CD14-positive monocyte (primary cell): ENCODE measurements around the gene RTN4IP1. TPM values are rescaled to one million over a fixed set of nuclear protein-coding genes. Genes with fewer than 3 reads are reported as not detected.
A peak's percentile ranks its signal among the peaks of the same experiment; 100 is the strongest.

ENCODE experiments used
- DNase-seq, 3 donors: peaks; one replicate each; pipeline ENCODE4 v3.0.0-alpha.2; 2011 to 2022
- H2AFZ ChIP-seq: 2 replicates; pipeline ENCODE4 v1.6.0; 2012; ENCODE audit warnings: mild to moderate bottlenecking, low read depth, low read length, inconsistent platforms; ENCODE audit not compliant: insufficient read depth, poor library complexity, severe bottlenecking
- H3K27ac ChIP-seq, 2 donors: 1 replicate in 1 of 2; 2 replicates in 1 of 2; pipeline ENCODE4 v1.5.1; 2012 to 2013; ENCODE audit warnings: low read length in 2 of 2, control low read depth in 1 of 2, inconsistent platforms in 1 of 2, low read depth in 1 of 2, mild to moderate bottlenecking in 1 of 2
- H3K27me3 ChIP-seq, 2 donors: one replicate each; pipeline versions ENCODE4 v1.6.0 to v1.6.1; 2011 to 2013; ENCODE audit warnings: low read length in 2 of 2; ENCODE audit not compliant: control insufficient read depth in 2 of 2, insufficient read depth in 2 of 2
- H3K36me3 ChIP-seq, 2 donors: replicated peaks in 1 of 2; 1 replicate in 1 of 2; 2 replicates in 1 of 2; pipeline versions ENCODE4 v1.5.1 to v1.6.1; 2012 to 2013; ENCODE audit warnings: low read length in 2 of 2, control low read depth in 1 of 2, inconsistent platforms in 1 of 2, mild to moderate bottlenecking in 1 of 2; ENCODE audit not compliant: insufficient read depth in 2 of 2, control insufficient read depth in 1 of 2
- H3K4me1 ChIP-seq, 2 donors: 1 replicate in 1 of 2; 2 replicates in 1 of 2; pipeline versions ENCODE4 v1.5.1 to v1.6.1; 2012 to 2013; ENCODE audit warnings: low read length in 2 of 2, control low read depth in 1 of 2, inconsistent platforms in 1 of 2, mild to moderate bottlenecking in 1 of 2, moderate library complexity in 1 of 2; ENCODE audit not compliant: insufficient read depth in 2 of 2, control insufficient read depth in 1 of 2
- H3K4me2 ChIP-seq: replicated peaks from 2 replicates; pipeline ENCODE3; 2012; ENCODE audit warnings: low read length, moderate library complexity, mild to moderate bottlenecking; ENCODE audit not compliant: poor library complexity, severe bottlenecking; ENCODE audit errors: extremely low read depth
- H3K4me3 ChIP-seq, 3 experiments: fragments of 200-600 bp in 1 of 3; sonication (generic) in 1 of 3; replicated peaks in 1 of 3; 1 replicate in 2 of 3; 2 replicates in 1 of 3; pipeline ENCODE4 v1.5.1; 2011 to 2013; ENCODE audit warnings: low read length in 3 of 3, mild to moderate bottlenecking in 3 of 3, control low read depth in 2 of 3, low read depth in 2 of 3, inconsistent platforms in 1 of 3, moderate library complexity in 1 of 3
- H3K79me2 ChIP-seq: 2 replicates; pipeline ENCODE4 v1.6.0; 2012; ENCODE audit warnings: mild to moderate bottlenecking, control low read depth, inconsistent platforms, low read length, moderate library complexity; ENCODE audit not compliant: insufficient read depth
- H3K9ac ChIP-seq: 2 replicates; pipeline ENCODE4 v1.6.0; 2017; ENCODE audit warnings: low read length, mild to moderate bottlenecking; ENCODE audit not compliant: insufficient read depth, poor library complexity, severe bottlenecking
- H3K9me3 ChIP-seq, 2 donors: replicated peaks in 1 of 2; 1 replicate in 1 of 2; 2 replicates in 1 of 2; pipeline versions ENCODE4 v1.5.1 to v1.6.1; 2012 to 2013; ENCODE audit warnings: low read length in 2 of 2, control low read depth in 1 of 2; ENCODE audit not compliant: control insufficient read depth in 1 of 2, insufficient read depth in 1 of 2
- H4K20me1 ChIP-seq: 2 replicates; pipeline ENCODE4 v1.6.0; 2012; ENCODE audit warnings: mild to moderate bottlenecking, low read length, control low read depth, moderate library complexity; ENCODE audit not compliant: insufficient read depth
- H3K27ac Mint-ChIP-seq, 7 donors: one replicate each; pipeline ENCODE4 v1.8.0; 2020; ENCODE audit warnings: mild to moderate bottlenecking in 7 of 7, mixed read lengths in 7 of 7, moderate library complexity in 6 of 7, inconsistent platforms in 2 of 7
- H3K27me3 Mint-ChIP-seq, 3 donors: one replicate each; pipeline ENCODE4 v1.8.0; 2021 to 2022; ENCODE audit warnings: low read depth in 3 of 3, mild to moderate bottlenecking in 3 of 3, mixed read lengths in 3 of 3, moderate library complexity in 3 of 3, inconsistent platforms in 1 of 3
- H3K36me3 Mint-ChIP-seq, 2 donors: one replicate each; pipeline ENCODE4 v1.8.0; 2020; ENCODE audit warnings: mixed read lengths in 2 of 2, inconsistent platforms in 1 of 2, mild to moderate bottlenecking in 1 of 2
- H3K4me1 Mint-ChIP-seq: one replicate; pipeline ENCODE4 v1.8.0; 2020; ENCODE audit warnings: mild to moderate bottlenecking, mixed read lengths
- H3K4me3 Mint-ChIP-seq, 2 donors: one replicate each; pipeline ENCODE4 v1.8.0; 2020; ENCODE audit warnings: mild to moderate bottlenecking in 2 of 2, mixed read lengths in 2 of 2, moderate library complexity in 1 of 2
- H3K9me3 Mint-ChIP-seq, 7 donors: one replicate each; pipeline ENCODE4 v1.8.0; 2020 to 2022; ENCODE audit warnings: mixed read lengths in 7 of 7, mild to moderate bottlenecking in 6 of 7, moderate library complexity in 6 of 7, inconsistent platforms in 2 of 7
- CTCF ChIP-seq: fragments of 200-600 bp; IDR thresholded peaks from one replicate; pipeline ENCODE4 v1.8.0; 2022; ENCODE audit warnings: antibody characterized with exemption, mild to moderate bottlenecking
- WGBS: methylation state at CpG from one replicate; pipeline ENCODE4 v1.1.5; 2013; ENCODE audit warnings: missing lambda C conversion rate; ENCODE audit not compliant: insufficient coverage; 5-methylcytosine and 5-hydroxymethylcytosine counted together
- intact Hi-C, 2 donors: fragments of 100-400 bp; cut with micrococcal nuclease; formaldehyde crosslinking; loops; one replicate each; pipeline versions ENCODE4 v1.15.0 to v1.15.1; 2023
- polyA plus RNA-seq, 3 donors: library from polyadenylated mRNA; depleted of rRNA in 1 of 3; unstranded in 2 of 3; stranded (reverse) in 1 of 3; fragments of 300-500 nt in 2 of 3; fragments of >200 nt in 1 of 3; fragmentation: Illumina TruSeq in 2 of 3; gene quantifications; 1 replicate in 2 of 3; 2 replicates in 1 of 3; pipeline ENCODE4 v1.2.3, GENCODE V29; 2012 to 2021

The RTN4IP1 gene
- polyA plus RNA-seq, 3 donors = 3.5 to 6.7 (median 4.5) TPM

- Histone ChIP-seq H3K4me2 (peak overlapping the region; percentile 39), H3K27me3 (no peaks in the 10 kb centered on the region), H3K79me2 (peaks cover 82% of the 10 kb centered on the region), H4K20me1 (no peaks in the 10 kb centered on the region), H3K27ac (peak overlapping the region; percentile 47 to 94), H3K9me3 (no peaks in the 10 kb centered on the region), H3K9ac (peak overlapping the region; percentile 64), H3K4me1 (peaks cover 55 to 64% of the 10 kb centered on the region in 2 donors), H3K36me3 (peaks cover 38 to 52% of the 10 kb centered on the region in 2 donors), H2AFZ (no peak overlapping the region), H3K4me3 (peak overlapping the region in 1 of 3 experiments; percentile 7)
- Mint-ChIP-seq H3K36me3 (peaks cover 48 to 68% of the 10 kb centered on the region in 2 donors), H3K9me3 (peaks cover 0 to 3% (median 0%) of the 10 kb centered on the region in 7 donors), H3K27me3 (no peaks in the 10 kb centered on the region), H3K4me1 (peaks cover 66% of the 10 kb centered on the region), H3K27ac (peak overlapping the region; percentile 89 to 97 (median 93)), H3K4me3 (no peak overlapping the region)
- intact Hi-C loops = loop anchor here (5.0 kb wide), 1 partner anchor 36 kb away; no protein-coding TSS in a partner anchor
- peak in 2 of 3 donors; percentile 40 to 42 for DNase-seq
- WGBS = no CpG with 5 or more reads among the region's 6 CpGs
- TF ChIP-seq CTCF = no peak
Measured at GRCh38 chr6:106547601-106548453, 81.5 kb downstream of the RTN4IP1 start.

GRCh38 chr6:106546691-106547414 is 82.4 kb downstream of the RTN4IP1 start:
- WGBS = no CpG with 5 or more reads among the region's 5 CpGs
- Mint-ChIP-seq H3K27me3 (no peaks in the 10 kb centered on the region), H3K4me1 (peaks cover 66% of the 10 kb centered on the region), H3K27ac (peak overlapping the region; percentile 89 to 97 (median 93)), H3K4me3 (peak overlapping the region; percentile 4 to 33), H3K9me3 (peaks cover 0 to 3% (median 0%) of the 10 kb centered on the region in 7 donors), H3K36me3 (peaks cover 47 to 63% of the 10 kb centered on the region in 2 donors)
- no peak for TF ChIP-seq CTCF
- Histone ChIP-seq H3K4me2 (peak overlapping the region; percentile 39), H2AFZ (no peak overlapping the region), H3K4me3 (peak overlapping the region in 1 of 3 experiments; percentile 7), H3K36me3 (peaks cover 31 to 48% of the 10 kb centered on the region in 2 donors), H3K27me3 (no peaks in the 10 kb centered on the region), H3K79me2 (peaks cover 77% of the 10 kb centered on the region), H3K9ac (peak overlapping the region; percentile 64), H4K20me1 (no peaks in the 10 kb centered on the region), H3K4me1 (peaks cover 55 to 64% of the 10 kb centered on the region in 2 donors), H3K27ac (peak overlapping the region; percentile 88 to 94), H3K9me3 (no peaks in the 10 kb centered on the region)
- peak; percentile 69 to 87 (median 80) for DNase-seq
- intact Hi-C loops = loop anchor here (5.0 kb wide), 1 partner anchor 35 kb away; no protein-coding TSS in a partner anchor
